GM18505 (cell line): ENCODE results near the gene IFNA6.
"Not testable (repeated sequence)": the region's sequence is repeated elsewhere in the genome, so short reads cannot be mapped to it uniquely, and the experiment has no call there.

Source experiments
- ATAC-seq: cut with Tn5 transposase; IDR thresholded peaks from one replicate; pipeline ENCODE4 v1.9.1; 2021; ENCODE audit not compliant: unreplicated experiment
- POLR2A ChIP-seq: IDR thresholded peaks from 4 replicates; pipeline ENCODE4 v1.6.1; 2011; ENCODE audit warnings: borderline replicate concordance; ENCODE audit not compliant: insufficient read depth, insufficient read length; ENCODE audit errors: extremely low read depth

The IFNA6 gene

GRCh38 chr9:21350787-21351186 lies at the start of gene IFNA6:
Gene IFNA6 (minus strand): TSS chr9:21350887. CDS start chr9:21350887, 0 bp downstream.
- ATAC-seq = no peak
- TF ChIP-seq POLR2A = no peak

GRCh38 chr9:21399956-21400355 lies 49.3 kb upstream of the IFNA6 start:
- ATAC-seq = no peak
- TF ChIP-seq POLR2A = no peak

- TF ChIP-seq POLR2A = no peak
- no peak for ATAC-seq
Observed at GRCh38 chr9:21398955-21399489, 48.3 kb upstream of the IFNA6 start.

- peak; percentile 79 for ATAC-seq
Observed at GRCh38 chr9:21395778-21396717, 45.4 kb upstream of the IFNA6 start.

GRCh38 chr9:21392270-21392669 lies 41.6 kb upstream of the IFNA6 start:
- no peak for TF ChIP-seq POLR2A
- ATAC-seq = peak; percentile 83

More at GRCh38 chr9:21395778-21396717, 45.4 kb upstream of the IFNA6 start:
- no peak for TF ChIP-seq POLR2A

GRCh38 chr9:21385131-21385670 lies 34.5 kb upstream of the IFNA6 start, which contains the start of gene IFNA2:
Gene IFNA2 (minus strand): TSS chr9:21385398. CDS start chr9:21385329, 69 bp downstream.
- TF ChIP-seq POLR2A = no peak
- ATAC-seq = no peak

GRCh38 chr9:21383627-21384026 lies 32.9 kb upstream of the IFNA6 start:
- ATAC-seq = no peak
- no peak for TF ChIP-seq POLR2A

- TF ChIP-seq POLR2A = no peak
- peak; percentile 99 for ATAC-seq
Observed at GRCh38 chr9:21381448-21382339, 31.0 kb upstream of the IFNA6 start.

- not testable (repeated sequence) for ATAC-seq
Observed at GRCh38 chr9:21371467-21371866, 20.8 kb upstream of the IFNA6 start.

- TF ChIP-seq POLR2A = no peak
- no peak for ATAC-seq
Observed at GRCh38 chr9:21367957-21368356, 17.3 kb upstream of the IFNA6 start, which contains the start of gene IFNA13. Gene IFNA13 (minus strand): TSS chr9:21368057. CDS start chr9:21368010, 47 bp downstream.

GRCh38 chr9:21367169-21367568 lies 16.5 kb upstream of the IFNA6 start:
- peak; percentile 97 for ATAC-seq

GRCh38 chr9:21362287-21362686 lies 11.6 kb upstream of the IFNA6 start:
- ATAC-seq = no peak
- no peak for TF ChIP-seq POLR2A
